ENCODE measurements around the gene FIBIN. TPM values are rescaled to one million over a fixed set of nuclear protein-coding genes. Genes with fewer than 3 reads are reported as not detected.
A peak's percentile ranks its signal among the peaks of the same experiment; 100 is the strongest.

FIBIN gene
- total and polyA plus RNA-seq, 8 donors, result 4.0 to 18.5 (median 6.9) TPM

DNA sequence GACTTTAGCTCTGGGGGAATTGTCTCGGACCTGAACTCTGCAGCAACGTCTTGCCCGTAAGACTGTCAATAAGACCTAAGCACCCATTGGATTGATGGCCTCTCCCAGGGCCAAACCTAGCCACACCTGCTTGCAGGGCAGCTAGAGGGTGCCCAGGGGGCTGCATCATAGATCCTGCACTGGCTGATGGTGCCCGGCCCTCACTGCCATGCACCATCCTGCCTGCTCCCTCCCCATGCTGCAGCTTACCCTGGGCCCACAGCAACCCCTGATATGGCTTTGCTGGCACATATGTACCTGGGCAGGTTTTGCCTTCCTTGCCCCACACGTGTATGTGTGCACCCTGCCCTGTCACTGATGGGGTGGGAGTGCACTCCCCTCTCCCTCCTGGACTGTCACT lies 37.8 kb downstream of the FIBIN start:
- Histone ChIP-seq H3K36me3 (no peaks in the 10 kb centered on the region), H3K4me3 (no peak overlapping the region), H3K4me1 (no peaks in the 10 kb centered on the region), H3K9me3 (peaks cover 0 to 30% of the 10 kb centered on the region in 2 donors), H3K27ac (no peak overlapping the region), H3K27me3 (no peaks in the 10 kb centered on the region)
- ATAC-seq (no peak), DNase-seq (peak in 1 of 4 donors; percentile 23)
- intact Hi-C loops (cut with DNase I), result no loop called here
- TF ChIP-seq, protein P1, sequence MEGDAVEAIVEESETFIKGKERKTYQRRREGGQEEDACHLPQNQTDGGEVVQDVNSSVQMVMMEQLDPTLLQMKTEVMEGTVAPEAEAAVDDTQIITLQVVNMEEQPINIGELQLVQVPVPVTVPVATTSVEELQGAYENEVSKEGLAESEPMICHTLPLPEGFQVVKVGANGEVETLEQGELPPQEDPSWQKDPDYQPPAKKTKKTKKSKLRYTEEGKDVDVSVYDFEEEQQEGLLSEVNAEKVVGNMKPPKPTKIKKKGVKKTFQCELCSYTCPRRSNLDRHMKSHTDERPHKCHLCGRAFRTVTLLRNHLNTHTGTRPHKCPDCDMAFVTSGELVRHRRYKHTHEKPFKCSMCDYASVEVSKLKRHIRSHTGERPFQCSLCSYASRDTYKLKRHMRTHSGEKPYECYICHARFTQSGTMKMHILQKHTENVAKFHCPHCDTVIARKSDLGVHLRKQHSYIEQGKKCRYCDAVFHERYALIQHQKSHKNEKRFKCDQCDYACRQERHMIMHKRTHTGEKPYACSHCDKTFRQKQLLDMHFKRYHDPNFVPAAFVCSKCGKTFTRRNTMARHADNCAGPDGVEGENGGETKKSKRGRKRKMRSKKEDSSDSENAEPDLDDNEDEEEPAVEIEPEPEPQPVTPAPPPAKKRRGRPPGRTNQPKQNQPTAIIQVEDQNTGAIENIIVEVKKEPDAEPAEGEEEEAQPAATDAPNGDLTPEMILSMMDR (IDR thresholded peaks at IDR 0.05), result no peak

DNA sequence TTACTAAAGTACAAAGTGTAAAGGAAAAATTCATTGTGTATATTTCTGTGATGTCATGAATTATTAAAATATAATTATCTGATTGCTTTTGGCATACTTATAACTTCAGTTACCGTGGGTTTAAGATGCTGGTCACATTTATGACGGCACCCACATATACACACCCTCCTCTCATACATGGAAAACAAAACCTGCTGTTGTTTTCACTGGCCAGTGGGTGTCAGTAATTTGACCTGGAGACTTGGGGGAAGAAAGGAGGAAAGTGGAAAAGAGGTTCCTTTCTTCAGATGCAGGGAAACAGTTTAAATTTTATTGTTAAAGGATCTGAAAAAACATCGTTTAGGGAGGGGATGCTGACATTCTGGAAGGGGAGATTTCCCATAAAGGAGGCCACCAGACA lies 46.0 kb downstream of the FIBIN start:
- no peak for ATAC-seq
- no peaks in the 10 kb centered on the region for H3K4me1 ChIP-seq
- no peak for DNase-seq
- H3K27ac ChIP-seq, result no peak overlapping the region
- intact Hi-C loops (cut with DNase I), result no loop called here
- H3K36me3 ChIP-seq, result no peaks in the 10 kb centered on the region
- TF ChIP-seq, protein P1 (IDR thresholded peaks at IDR 0.05), result no peak
- H3K4me3 ChIP-seq, result no peak overlapping the region
- no peaks in the 10 kb centered on the region for H3K27me3 ChIP-seq
- peaks cover 0 to 38% of the 10 kb centered on the region in 2 donors for H3K9me3 ChIP-seq

DNA sequence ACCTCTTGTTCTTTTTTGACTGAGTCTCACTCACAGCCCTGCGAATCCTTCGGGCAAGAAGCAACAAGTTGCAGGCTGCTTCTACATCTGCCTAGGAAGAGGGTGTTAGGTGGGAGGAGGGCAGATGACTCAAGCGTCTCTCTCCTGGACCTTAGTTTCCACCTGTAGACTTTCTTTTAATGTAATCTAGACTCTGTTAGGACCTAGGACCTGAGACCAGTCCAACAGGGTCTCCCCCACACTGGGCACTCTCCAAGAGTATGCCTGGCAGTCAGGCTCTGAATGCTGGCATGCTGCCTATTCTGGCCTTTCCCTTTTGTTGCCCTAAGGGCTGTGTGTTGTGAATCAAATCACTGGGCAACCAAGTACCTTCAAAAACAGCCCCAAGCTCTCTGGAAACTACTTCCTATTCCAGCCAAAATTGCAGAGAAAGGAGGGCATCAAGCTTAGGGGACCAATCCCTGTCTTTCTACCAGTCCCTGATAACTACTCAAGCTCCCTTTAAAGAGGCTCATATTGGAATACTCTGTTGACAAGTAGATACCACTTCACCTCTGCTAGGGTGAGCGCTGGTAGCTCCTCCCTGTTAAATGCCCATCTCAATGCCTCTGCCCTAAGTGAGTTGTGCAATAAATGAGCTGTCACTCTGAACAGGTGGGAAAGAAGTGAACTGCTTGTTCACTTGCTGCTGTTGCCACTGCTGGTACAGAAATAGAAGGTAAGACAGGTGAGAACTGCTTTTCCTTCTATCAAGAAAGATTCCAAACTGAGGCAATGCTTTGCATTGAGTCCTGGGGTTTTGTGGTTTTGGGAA lies 46.6 kb downstream of the FIBIN start, which contains the start of gene BBOX1:
Gene BBOX1, plus strand, starts transcription at position 514 of the 814 bp plus-strand sequence. CDS start 14,616 bp downstream, outside the sequence.
- Histone ChIP-seq H3K9me3 (peaks cover 0 to 34% of the 10 kb centered on the region in 2 donors), H3K36me3 (no peaks in the 10 kb centered on the region), H3K4me1 (no peaks in the 10 kb centered on the region), H3K27ac (no peak within 1 kb of the TSS), H3K27me3 (no peaks in the 10 kb centered on the region), H3K4me3 (no peak within 1 kb of the TSS)
- intact Hi-C loops (cut with DNase I), result no loop called here
- ATAC-seq, result peak; percentile 58
- TF ChIP-seq, protein P1 (IDR thresholded peaks at IDR 0.05), result no peak
- no peak for DNase-seq

DNA sequence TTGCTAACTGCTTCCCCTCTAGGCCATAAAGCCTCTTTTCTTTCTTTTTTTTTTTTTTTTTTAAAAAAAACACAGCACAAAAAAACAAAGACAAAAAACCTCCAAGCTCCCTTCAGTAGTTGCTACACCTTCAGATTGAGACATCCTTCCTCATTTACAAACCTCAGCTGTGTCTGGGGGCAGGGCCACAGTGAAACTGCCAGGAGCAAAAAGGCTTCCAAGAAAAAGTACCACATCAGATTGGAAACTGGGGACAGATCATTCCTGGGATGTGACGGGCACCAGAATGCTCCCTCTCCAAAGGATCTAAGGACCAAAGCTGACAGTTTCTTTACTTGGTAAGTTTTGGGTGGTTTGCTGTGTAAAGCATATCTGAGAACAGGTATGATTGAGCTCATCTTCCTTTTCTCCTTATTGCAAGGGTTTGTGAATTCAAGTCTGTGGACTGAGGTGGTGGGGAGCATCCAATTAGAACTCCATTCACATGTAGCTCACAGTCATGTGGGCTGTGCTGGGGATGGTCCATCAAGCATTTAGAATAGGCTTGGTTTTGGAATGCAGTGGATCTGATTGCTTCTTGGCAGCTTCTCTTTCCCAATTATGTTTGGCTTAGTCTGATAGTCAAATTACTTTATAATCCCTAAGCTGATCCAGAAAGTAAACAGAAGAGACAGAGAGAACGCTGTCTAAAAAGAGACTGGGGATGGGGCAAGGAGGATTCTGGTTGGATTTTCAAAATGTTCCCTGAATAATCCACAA lies 47.4 kb downstream of the FIBIN start:
- ATAC-seq, result no peak
- Histone ChIP-seq H3K9me3 (peaks cover 0 to 27% of the 10 kb centered on the region in 2 donors), H3K27me3 (no peaks in the 10 kb centered on the region), H3K36me3 (no peaks in the 10 kb centered on the region), H3K4me3 (no peak overlapping the region), H3K27ac (no peak overlapping the region), H3K4me1 (no peaks in the 10 kb centered on the region)
- peak in 1 of 4 donors; percentile 32 for DNase-seq
- TF ChIP-seq, protein P1 (IDR thresholded peaks at IDR 0.05), result no peak
- intact Hi-C loops (cut with DNase I), result no loop called here

Other genes with a start within 250 kb of the FIBIN start
- under 1 TPM in 1 of 2 donors, not detected in 1; 0.34 TPM for gene BBOX1, start 46.7 kb downstream of the FIBIN start, total RNA-seq
- under 1 TPM in 5 of 6 donors, not detected in 1; 0.11 to 0.64 (median 0.37) TPM for gene BBOX1, start 46.7 kb downstream of the FIBIN start, polyA plus RNA-seq (ENCODE audit: insufficient read length in 6 of 6)

Measured in left lung (tissue), 10 donors.